ENCODE measurements around the gene PIMREG.

DNA sequence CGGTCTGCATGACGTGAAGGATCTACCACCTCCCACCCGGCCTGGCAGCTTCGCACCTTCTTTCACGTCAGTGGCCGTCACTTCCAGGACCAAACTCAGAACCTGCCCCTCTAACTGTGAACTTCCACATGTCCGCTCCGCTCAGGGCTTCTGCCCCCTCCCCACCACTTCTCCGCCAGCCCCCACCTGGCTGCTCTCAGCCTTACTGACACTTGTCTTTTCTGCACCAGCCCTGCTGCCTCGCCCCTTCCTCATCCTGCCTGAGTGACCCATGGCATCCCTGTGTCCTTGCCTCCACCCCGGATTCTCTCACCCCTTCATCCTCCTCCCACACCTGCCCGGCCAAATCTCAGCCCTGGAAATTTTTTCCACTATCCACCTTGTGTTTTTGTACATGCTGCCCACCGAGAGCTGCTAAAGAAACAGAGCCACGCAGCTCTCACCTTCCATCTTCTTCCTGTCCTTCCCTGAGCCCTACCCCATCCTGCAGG lies 14.2 kb downstream of the PIMREG start:
- TF ChIP-seq POLR2AphosphoS5 (IDR thresholded peaks at IDR 0.05; ENCODE audit: borderline replicate concordance, low read depth, low read length) (no peak), EZH2 (IDR thresholded peaks at IDR 0.05) (no peak), FOXP2 (optimal IDR thresholded peaks at IDR 0.05; ENCODE audit: control extremely low read depth, extremely low read length, insufficient read depth) (no peak)
